ENCODE data around the gene MCF2L2.

DNA sequence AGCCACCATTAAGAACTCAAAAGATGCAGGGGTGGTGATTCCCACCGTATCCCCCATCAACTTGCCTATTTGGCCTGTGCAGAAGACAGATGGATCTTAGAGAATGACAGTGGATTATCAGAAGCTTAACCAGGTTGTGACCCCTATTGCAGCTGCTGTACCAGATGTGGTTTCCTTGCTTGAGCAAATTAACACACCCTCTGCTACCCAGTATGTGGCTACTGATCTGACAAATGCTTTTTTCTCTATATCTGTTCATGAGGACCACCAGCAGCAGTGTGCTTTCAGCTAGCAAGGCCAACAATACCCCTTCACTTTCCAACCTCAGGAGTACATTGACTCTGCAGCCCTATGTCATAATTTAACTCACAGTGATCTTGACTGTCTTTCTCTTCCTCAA is 8.6 kb upstream of the MCF2L2 start:
- TF ChIP-seq, protein P1, sequence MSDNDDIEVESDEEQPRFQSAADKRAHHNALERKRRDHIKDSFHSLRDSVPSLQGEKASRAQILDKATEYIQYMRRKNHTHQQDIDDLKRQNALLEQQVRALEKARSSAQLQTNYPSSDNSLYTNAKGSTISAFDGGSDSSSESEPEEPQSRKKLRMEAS (IDR thresholded peaks at IDR 0.05; ENCODE audit: low read depth, low read length), result no peak
- TF ChIP-seq, protein P2, sequence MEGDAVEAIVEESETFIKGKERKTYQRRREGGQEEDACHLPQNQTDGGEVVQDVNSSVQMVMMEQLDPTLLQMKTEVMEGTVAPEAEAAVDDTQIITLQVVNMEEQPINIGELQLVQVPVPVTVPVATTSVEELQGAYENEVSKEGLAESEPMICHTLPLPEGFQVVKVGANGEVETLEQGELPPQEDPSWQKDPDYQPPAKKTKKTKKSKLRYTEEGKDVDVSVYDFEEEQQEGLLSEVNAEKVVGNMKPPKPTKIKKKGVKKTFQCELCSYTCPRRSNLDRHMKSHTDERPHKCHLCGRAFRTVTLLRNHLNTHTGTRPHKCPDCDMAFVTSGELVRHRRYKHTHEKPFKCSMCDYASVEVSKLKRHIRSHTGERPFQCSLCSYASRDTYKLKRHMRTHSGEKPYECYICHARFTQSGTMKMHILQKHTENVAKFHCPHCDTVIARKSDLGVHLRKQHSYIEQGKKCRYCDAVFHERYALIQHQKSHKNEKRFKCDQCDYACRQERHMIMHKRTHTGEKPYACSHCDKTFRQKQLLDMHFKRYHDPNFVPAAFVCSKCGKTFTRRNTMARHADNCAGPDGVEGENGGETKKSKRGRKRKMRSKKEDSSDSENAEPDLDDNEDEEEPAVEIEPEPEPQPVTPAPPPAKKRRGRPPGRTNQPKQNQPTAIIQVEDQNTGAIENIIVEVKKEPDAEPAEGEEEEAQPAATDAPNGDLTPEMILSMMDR (IDR thresholded peaks at IDR 0.05; ENCODE audit: low read depth, low read length), result no peak
- TF ChIP-seq POLR2A (IDR thresholded peaks at IDR 0.05; ENCODE audit: extremely low read depth, insufficient read length), result no peak
- TF ChIP-seq MYC (IDR thresholded peaks at IDR 0.05; ENCODE audit: low read depth, low read length), result no peak

All from NB4 (cell line).